GM12892 (cell line): ENCODE measurements around the gene VTI1B.

Experiments
- DNase-seq: peaks from one replicate; pipeline ENCODE4 v3.0.0; 2011; ENCODE audit not compliant: insufficient read length
- FAIRE-seq: peaks from 2 replicates; lab custom pipeline; 2011; peaks lifted over from hg19 to GRCh38; lab: Jason Lieb, UNC
- POLR2A ChIP-seq: IDR thresholded peaks from 2 replicates; pipeline ENCODE4 v1.6.1; 2011; ENCODE audit warnings: low read depth, low read length, control low read depth
- POLR2AphosphoS5 ChIP-seq: IDR thresholded peaks from 2 replicates; pipeline ENCODE4 v1.6.1; 2011; ENCODE audit warnings: low read depth, low read length, control low read depth
- TAF1 ChIP-seq: IDR thresholded peaks from 2 replicates; pipeline ENCODE4 v1.6.1; 2011; ENCODE audit warnings: low read depth, mild to moderate bottlenecking, control low read depth, low read length, borderline replicate concordance

VTI1B gene

DNA sequence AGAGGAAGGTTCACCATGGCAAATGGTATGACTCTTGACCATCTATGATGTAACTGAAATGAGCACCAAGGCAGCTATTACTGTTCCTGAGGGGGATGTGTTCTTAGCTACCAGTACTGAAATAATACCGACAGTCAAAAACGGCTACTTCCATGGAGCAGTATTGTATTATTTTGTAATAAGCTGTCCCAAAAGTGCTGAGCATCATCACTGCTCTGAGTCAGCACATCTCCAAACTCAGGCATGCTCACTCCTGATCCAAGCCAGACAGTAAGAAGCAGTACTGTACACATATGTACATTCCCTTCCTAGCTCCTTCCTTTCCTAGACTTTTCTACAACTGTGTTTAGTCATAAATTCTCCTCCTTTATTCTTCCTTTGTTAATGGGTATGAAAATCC lies 8.6 kb downstream of the VTI1B start:
- FAIRE-seq = no peak

DNA sequence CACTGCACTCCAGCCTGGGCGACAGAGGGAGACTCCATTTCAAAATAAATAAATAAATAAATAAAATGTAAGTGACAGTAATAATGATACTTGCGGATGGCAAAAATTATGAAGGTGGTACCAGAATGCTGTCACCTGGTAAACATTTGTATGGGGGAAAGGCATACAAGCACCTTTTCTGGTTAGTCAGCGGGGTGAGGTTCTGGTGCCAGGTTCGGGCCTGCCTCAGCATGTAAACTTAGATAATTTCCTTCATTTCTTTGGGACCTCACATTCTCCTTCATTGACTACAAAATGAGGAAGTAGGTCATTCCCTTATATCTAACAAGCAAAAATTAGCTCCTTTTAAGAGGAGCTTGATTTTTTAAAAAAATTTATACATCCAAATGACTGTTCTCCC lies 10.8 kb downstream of the VTI1B start:
- no peak for TF ChIP-seq POLR2AphosphoS5
- no peak for TF ChIP-seq TAF1
- TF ChIP-seq POLR2A = no peak
- FAIRE-seq = no peak

More for the DNA sequence above, 8.6 kb downstream of the VTI1B start:
- no peak for DNase-seq
- TF ChIP-seq POLR2A (no peak), POLR2AphosphoS5 (no peak), TAF1 (no peak)

DNA sequence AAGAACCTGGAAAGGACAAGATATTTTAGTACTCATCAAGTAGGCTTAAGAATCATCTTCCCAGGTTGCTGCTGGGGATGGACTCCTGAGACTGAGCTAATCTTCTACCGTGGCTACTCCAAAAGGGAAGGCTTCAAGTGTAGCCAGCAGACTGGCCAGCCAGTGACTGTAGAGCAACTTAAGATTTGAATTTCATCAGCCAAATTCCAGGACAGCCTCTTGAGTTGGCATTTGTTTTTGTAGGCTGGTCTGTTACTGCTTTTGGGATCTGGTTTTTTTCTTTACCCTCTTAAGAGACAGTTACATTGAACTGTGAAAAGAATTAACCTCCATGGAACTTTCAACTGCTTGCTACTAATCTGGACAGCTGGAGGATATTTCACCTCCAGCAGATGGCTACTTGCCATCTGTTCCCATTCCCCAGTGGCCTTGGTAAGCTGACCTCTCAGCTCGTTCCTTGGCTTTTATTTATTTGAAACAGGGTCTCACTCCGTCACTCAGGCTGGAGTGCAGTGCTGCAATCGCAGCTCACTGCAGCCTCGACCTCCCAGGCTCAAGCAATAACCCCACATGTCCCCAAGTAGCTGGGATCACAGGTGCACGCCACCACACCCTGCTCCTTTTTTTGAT lies 20.7 kb downstream of the VTI1B start:
- no peak for FAIRE-seq
- DNase-seq = no peak
- TF ChIP-seq TAF1 (no peak), POLR2AphosphoS5 (no peak), POLR2A (no peak)

More for the DNA sequence above, 10.8 kb downstream of the VTI1B start:
- no peak for DNase-seq

DNA sequence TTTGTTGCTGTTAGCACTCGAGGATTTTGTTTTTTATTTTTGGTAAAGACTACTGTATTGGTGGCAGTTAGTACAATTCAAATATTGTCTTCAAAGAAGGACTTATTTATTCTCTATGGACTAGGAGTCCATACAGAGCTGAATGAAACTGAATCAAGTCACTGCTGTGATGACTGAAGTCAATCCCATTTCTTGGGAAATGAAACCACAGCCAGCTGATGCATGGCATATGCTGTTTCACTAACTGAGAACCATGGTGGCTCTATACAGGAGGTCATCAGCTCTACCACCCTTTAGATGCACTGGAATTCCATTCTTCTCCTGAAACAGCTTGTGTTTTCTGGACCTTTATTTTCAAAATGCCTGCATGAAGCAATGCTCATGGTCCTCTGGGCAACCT lies 22.2 kb downstream of the VTI1B start:
- no peak for TF ChIP-seq TAF1
- TF ChIP-seq POLR2AphosphoS5 = no peak
- TF ChIP-seq POLR2A = no peak
- FAIRE-seq (no peak), DNase-seq (no peak)

DNA sequence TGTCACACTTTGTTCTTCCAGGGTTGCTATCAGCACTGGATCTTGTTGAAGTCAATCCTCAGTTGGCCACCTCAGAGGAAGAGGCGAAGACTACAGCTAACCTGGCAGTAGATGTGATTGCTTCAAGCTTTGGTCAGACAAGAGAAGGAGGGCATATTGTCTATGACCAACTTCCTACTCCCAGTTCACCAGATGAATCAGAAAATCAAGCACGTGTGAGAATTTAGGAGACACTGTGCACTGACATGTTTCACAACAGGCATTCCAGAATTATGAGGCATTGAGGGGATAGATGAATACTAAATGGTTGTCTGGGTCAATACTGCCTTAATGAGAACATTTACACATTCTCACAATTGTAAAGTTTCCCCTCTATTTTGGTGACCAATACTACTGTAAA lies 23.7 kb downstream of the VTI1B start:
- no peak for DNase-seq
- no peak for FAIRE-seq
- TF ChIP-seq POLR2AphosphoS5 = no peak
- TF ChIP-seq POLR2A = no peak
- TF ChIP-seq TAF1 = no peak

DNA sequence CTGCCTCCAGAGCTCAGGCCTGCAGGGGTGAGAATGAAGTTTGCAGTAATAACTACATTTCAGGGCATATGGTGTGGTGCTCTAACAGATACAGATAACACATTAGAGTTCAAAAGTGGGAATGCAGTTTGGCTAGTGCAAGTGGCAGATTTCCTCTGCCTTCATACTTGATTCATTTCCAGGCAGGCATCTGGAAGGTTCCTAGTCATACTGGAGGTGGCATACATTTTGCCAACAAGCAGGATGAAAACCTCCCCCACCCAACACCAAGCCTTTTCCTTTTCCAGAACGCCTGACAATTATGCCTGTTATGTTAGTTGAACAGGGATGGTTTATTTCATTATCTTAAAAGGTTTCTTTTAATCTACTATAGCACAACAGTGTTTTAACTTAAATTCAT lies 24.3 kb downstream of the VTI1B start:
- FAIRE-seq (no peak), DNase-seq (no peak)
- TF ChIP-seq POLR2A (no peak), TAF1 (no peak), POLR2AphosphoS5 (no peak)

- no peak for FAIRE-seq
- DNase-seq = no peak
- TF ChIP-seq POLR2AphosphoS5 = no peak
- TF ChIP-seq POLR2A = no peak
- TF ChIP-seq TAF1 = no peak
These were observed 28.3 kb downstream of the VTI1B start for GRCh38 chr14:67646131-67646530.

DNA sequence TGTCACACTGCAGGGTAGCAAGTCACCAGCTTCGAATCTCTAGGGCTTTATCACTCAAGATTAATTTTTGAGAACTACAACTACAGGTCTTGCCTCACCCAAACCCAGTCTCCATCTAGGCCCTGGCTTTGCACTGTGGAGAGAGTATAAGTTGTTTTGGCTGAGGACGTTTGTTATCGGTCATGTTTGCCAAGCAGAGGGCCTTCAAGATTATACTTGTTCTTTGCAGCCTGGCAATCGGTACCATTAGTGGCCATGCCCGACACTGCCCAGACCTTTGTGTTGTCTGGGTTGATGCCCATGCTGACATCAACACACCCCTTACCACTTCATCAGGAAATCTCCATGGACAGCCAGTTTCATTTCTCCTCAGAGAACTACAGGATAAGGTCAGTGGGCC lies 29.0 kb downstream of the VTI1B start:
- TF ChIP-seq POLR2A (no peak; the same call in 1 of the 2 replicates), TAF1 (no peak), POLR2AphosphoS5 (no peak)
- FAIRE-seq = no peak
- DNase-seq = no peak

DNA sequence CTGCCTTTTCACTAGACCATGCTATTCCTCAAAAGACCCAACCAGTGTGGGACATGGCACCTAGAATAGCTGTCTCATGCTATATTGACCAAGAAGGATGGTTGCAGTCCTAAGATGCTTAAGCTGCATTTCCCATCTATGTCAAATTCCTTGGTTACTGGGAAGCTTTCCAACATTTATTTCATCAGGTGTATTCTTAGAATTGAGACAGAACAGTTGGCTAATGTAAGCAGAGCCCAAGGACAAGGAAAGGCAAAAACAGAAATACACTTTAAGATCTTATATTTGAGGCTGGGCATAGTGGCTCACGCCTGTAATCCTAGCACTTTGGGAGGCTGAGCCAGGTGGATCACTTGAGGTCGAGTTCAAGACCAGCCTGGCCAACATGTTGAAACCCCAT lies 30.0 kb downstream of the VTI1B start:
- TF ChIP-seq TAF1 (no peak), POLR2AphosphoS5 (no peak), POLR2A (no peak)
- no peak for FAIRE-seq
- no peak for DNase-seq

GRCh38 chr14:67643713-67644112 lies 30.7 kb downstream of the VTI1B start:
- no peak for TF ChIP-seq POLR2AphosphoS5
- no peak for DNase-seq

DNA sequence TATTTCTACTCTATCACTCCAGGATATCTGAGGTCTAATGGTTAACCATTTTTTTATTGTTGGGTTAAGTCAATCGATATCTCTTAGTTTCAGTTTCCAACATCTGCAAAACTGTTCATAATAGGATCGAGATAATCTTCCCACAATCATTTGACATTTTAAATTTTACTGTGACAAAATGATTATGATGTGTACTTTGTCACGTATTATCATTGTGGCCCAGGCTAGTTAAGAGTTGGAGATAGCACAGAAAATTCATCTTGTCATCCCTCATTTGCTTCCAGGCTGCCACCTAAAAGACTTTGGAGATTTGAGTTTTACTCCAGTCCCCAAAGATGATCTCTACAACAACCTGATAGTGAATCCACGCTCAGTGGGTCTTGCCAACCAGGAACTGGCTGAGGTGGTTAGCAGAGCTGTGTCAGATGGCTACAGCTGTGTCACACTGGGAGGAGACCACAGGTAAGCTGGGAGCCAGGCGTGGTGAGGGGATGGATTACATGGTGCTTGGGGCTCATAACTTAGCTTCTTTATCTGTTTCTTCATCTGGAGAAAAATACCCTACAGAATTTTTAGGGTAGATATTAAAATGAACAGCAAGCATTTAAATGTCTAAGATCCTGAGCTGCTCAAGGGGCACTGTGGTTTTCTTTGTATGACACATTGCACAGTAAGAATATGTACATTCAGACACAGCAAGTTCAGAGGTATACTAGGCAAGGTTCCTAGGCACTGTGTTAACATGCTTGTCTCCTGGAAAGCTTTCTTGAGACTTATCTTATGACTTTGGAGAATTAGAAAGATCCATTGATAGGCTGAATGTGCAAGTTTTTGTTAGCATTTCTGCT lies 32.3 kb downstream of the VTI1B start:
- TF ChIP-seq POLR2A = no peak
- TF ChIP-seq TAF1 = no peak
- no peak for TF ChIP-seq POLR2AphosphoS5
- FAIRE-seq (no peak), DNase-seq (no peak)

More at GRCh38 chr14:67643713-67644112, 30.7 kb downstream of the VTI1B start:
- no peak for FAIRE-seq

GRCh38 chr14:67641480-67641879 lies 33.0 kb downstream of the VTI1B start:
- FAIRE-seq (no peak), DNase-seq (no peak)
- no peak for TF ChIP-seq POLR2AphosphoS5
- TF ChIP-seq POLR2A = no peak
- no peak for TF ChIP-seq TAF1
